Measurements from ENCODE around the gene CFAP70. TPM values are rescaled to one million over a fixed set of nuclear protein-coding genes. Genes with fewer than 3 reads are reported as not detected.

Gene CFAP70
- total RNA-seq, 1 donor from 2014 or later, result 5.7 TPM

DNA sequence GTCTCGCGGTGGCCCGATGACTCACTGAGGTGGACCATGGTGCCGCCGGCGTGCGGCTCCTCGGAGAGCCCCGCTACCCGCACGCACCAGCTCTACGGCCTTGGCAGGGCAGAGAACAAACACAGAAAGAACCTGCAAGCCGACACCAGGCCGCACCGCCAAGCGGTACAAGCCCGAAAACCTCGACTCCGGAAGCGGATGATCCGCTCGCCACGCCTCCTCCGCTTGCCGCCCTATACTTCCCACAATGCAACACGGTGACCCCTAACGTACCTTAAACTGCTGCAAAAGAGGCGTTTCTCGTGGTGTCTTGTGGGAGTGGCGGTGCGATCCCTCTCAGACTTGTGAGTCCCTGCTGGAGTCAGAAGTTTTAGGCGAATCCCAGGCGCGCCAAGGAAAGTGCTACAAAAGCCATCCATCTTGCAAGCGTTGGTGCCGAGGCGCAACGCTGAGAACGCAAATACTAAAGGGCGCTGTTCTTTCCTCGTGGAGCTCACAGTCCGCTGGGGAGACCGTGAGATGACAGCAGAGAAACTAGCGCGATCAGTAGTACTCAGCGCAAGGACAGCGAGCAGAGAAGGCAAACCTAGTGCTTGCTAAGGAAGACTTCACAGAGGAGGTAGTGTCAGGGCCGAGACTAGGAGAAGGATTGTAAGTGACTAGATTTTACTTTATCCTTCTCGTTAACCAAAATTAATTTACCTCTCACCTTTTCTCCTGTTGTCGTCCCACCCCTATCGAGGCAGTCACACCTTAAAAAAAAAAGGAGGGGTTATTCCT lies 106.0 kb downstream of the CFAP70 start, which contains the start of gene MRPS16:
Gene MRPS16, minus strand, starts transcription at position 200 of the 780 bp plus-strand sequence. Its CDS starts 162 bp downstream, at position 38.
- H3K27me3 Mint-ChIP-seq (ENCODE audit: low read depth), result no peaks in the 10 kb centered on the region
- H3K27ac Mint-ChIP-seq, result peak within 1 kb of the TSS; percentile 99
- TF ChIP-seq CTCF (IDR thresholded peaks at IDR 0.05; ENCODE audit: unreplicated experiment), result no peak
- H3K9me3 Mint-ChIP-seq, result no peaks in the 10 kb centered on the region
- peak within 1 kb of the TSS; percentile 96 for H3K4me3 Mint-ChIP-seq
- DNase-seq (ENCODE audit: low spot score in 2 of 2, unreplicated experiment in 2 of 2), result peak; percentile 73 to 83
- H3K4me1 Mint-ChIP-seq, result peaks cover 32% of the 10 kb centered on the region
- H3K36me3 Mint-ChIP-seq, result peaks cover 5% of the 10 kb centered on the region

- TF ChIP-seq CTCF (IDR thresholded peaks at IDR 0.05; ENCODE audit: unreplicated experiment), result no peak
- peak overlapping the region; percentile 99 for H3K27ac Mint-ChIP-seq
- no peaks in the 10 kb centered on the region for H3K9me3 Mint-ChIP-seq
- H3K27me3 Mint-ChIP-seq (ENCODE audit: low read depth), result no peaks in the 10 kb centered on the region
- no peak for DNase-seq (ENCODE audit: low spot score in 2 of 2, unreplicated experiment in 2 of 2)
- peaks cover 5% of the 10 kb centered on the region for H3K36me3 Mint-ChIP-seq
- peaks cover 37% of the 10 kb centered on the region for H3K4me1 Mint-ChIP-seq
- H3K4me3 Mint-ChIP-seq, result peak overlapping the region; percentile 96
Measured at GRCh38 chr10:73251683-73252444, 106.8 kb downstream of the CFAP70 start.

- Mint-ChIP-seq H3K27me3 (ENCODE audit: low read depth) (no peaks in the 10 kb centered on the region), H3K9me3 (no peaks in the 10 kb centered on the region), H3K36me3 (peaks cover 9% of the 10 kb centered on the region), H3K4me1 (peaks cover 62% of the 10 kb centered on the region), H3K4me3 (peak overlapping the region; percentile 98), H3K27ac (peak overlapping the region; percentile 99)
- DNase-seq (ENCODE audit: low spot score in 2 of 2, unreplicated experiment in 2 of 2), result no peak
- TF ChIP-seq CTCF (IDR thresholded peaks at IDR 0.05; ENCODE audit: unreplicated experiment), result no peak
Measured at GRCh38 chr10:73248259-73248724, 110.4 kb downstream of the CFAP70 start.

DNA sequence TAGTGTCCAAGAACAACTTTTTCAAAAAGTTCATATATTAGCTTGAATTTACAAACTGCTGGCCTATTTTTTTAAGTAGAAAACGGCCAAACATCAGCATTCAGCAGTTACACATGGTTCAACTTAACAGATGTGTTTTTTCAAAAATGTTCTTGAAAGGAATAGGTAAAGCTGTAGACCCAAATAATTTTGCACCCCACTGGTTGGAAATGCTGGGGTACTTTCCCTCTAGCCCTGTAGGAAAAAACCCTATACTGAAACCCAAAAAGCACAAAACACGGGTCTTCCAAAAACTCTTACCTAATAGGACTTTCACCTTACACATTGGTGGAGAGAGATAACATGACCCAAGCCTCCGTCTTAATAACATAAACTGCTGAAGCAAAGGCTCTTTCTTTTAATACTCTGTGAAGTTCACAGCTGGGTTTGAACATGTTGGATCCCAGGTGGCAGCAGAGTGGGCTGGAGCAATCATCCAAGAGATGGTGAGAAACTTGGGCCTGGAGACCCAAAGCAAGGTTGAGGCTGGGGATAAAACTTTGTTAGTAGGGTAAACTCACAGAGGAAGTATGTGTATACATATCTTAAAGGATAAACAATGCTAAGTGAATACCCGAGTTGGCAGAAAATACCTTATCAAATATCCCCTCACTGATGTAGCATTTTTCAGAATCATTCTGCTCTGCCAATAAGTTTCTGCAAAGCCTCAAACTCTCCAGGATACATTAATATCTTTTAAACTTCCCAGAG lies 111.0 kb downstream of the CFAP70 start:
- Mint-ChIP-seq H3K27ac (peak overlapping the region; percentile 99), H3K36me3 (peaks cover 14% of the 10 kb centered on the region), H3K27me3 (ENCODE audit: low read depth) (no peaks in the 10 kb centered on the region), H3K9me3 (no peaks in the 10 kb centered on the region), H3K4me1 (peaks cover 55% of the 10 kb centered on the region), H3K4me3 (peak overlapping the region; percentile 98)
- TF ChIP-seq CTCF (IDR thresholded peaks at IDR 0.05; ENCODE audit: unreplicated experiment), result no peak
- no peak for DNase-seq (ENCODE audit: low spot score in 2 of 2, unreplicated experiment in 2 of 2)

All from mesothelial cell of epicardium (in vitro differentiated cells).